GM18502 (cell line): Measurements from ENCODE around the gene DUSP9.

Experiments used
- ATAC-seq: cut with Tn5 transposase; IDR thresholded peaks from one replicate; pipeline ENCODE4 v1.9.1; 2021; ENCODE audit warnings: mild to moderate bottlenecking; ENCODE audit not compliant: unreplicated experiment, poor library complexity

Gene DUSP9

GRCh38 chrX:153620576-153620975 lies 26.4 kb upstream of the DUSP9 start:
- ATAC-seq = no peak

- ATAC-seq = no peak
Observed at GRCh38 chrX:153621949-153622598, 24.9 kb upstream of the DUSP9 start.

GRCh38 chrX:153622661-153623309 lies 24.2 kb upstream of the DUSP9 start:
- no peak for ATAC-seq

GRCh38 chrX:153623310-153624029 lies 23.5 kb upstream of the DUSP9 start:
- no peak for ATAC-seq

GRCh38 chrX:153624196-153625091 lies 22.6 kb upstream of the DUSP9 start:
- ATAC-seq = no peak

- no peak for ATAC-seq
Observed at GRCh38 chrX:153625271-153626024, 21.6 kb upstream of the DUSP9 start.

- no peak for ATAC-seq
Observed at GRCh38 chrX:153626025-153626633, 20.9 kb upstream of the DUSP9 start.

- ATAC-seq = no peak
Observed at GRCh38 chrX:153626863-153627674, 19.9 kb upstream of the DUSP9 start.

- ATAC-seq = no peak
Observed at GRCh38 chrX:153627675-153628111, 19.3 kb upstream of the DUSP9 start.

GRCh38 chrX:153628129-153628528 lies 18.9 kb upstream of the DUSP9 start:
- ATAC-seq = no peak

GRCh38 chrX:153628665-153629064 lies 18.3 kb upstream of the DUSP9 start:
- ATAC-seq = no peak

- no peak for ATAC-seq
Observed at GRCh38 chrX:153631346-153631745, 15.7 kb upstream of the DUSP9 start.

GRCh38 chrX:153631907-153632594 lies 15.0 kb upstream of the DUSP9 start:
- ATAC-seq = no peak

- ATAC-seq = no peak
Observed at GRCh38 chrX:153632595-153632946, 14.4 kb upstream of the DUSP9 start.

- ATAC-seq = no peak
Observed at GRCh38 chrX:153633048-153633447, 14.0 kb upstream of the DUSP9 start.

GRCh38 chrX:153633607-153634180 lies 13.3 kb upstream of the DUSP9 start:
- no peak for ATAC-seq

GRCh38 chrX:153634236-153634635 lies 12.8 kb upstream of the DUSP9 start:
- no peak for ATAC-seq

- no peak for ATAC-seq
Observed at GRCh38 chrX:153634832-153635231, 12.2 kb upstream of the DUSP9 start.
